ENCODE data around the gene CAPZB. TPM values are rescaled to one million over a fixed set of nuclear protein-coding genes. Genes with fewer than 3 reads are reported as not detected.
A peak's percentile ranks its signal among the peaks of the same experiment; 100 is the strongest.

Gene CAPZB
- total RNA-seq, 1 donor from 2014 or later = 198 TPM

- ATAC-seq (no peak), DNase-seq (ENCODE audit: low spot score) (no peak)
- intact Hi-C loops (cut with DNase I) = no loop called here
These were observed 103.1 kb downstream of the CAPZB start for GRCh38 chr1:19382222-19382621.

GRCh38 chr1:19381261-19381660 lies 104.1 kb downstream of the CAPZB start:
- DNase-seq (ENCODE audit: low spot score) (no peak), ATAC-seq (no peak)
- intact Hi-C loops (cut with DNase I) = no loop called here

- DNase-seq (ENCODE audit: low spot score) = no peak
- intact Hi-C loops (cut with DNase I) = no loop called here
- ATAC-seq = no peak
These were observed 107.3 kb downstream of the CAPZB start for GRCh38 chr1:19377812-19378718.

GRCh38 chr1:19376428-19377372 lies 108.6 kb downstream of the CAPZB start:
- no peak for DNase-seq (ENCODE audit: low spot score)
- intact Hi-C loops (cut with DNase I) = no loop called here
- no peak for ATAC-seq

GRCh38 chr1:19375631-19376400 lies 109.5 kb downstream of the CAPZB start:
- intact Hi-C loops (cut with DNase I) = no loop called here
- DNase-seq (ENCODE audit: low spot score) = no peak
- ATAC-seq = no peak

GRCh38 chr1:19374926-19375325 lies 110.4 kb downstream of the CAPZB start:
- ATAC-seq (no peak), DNase-seq (ENCODE audit: low spot score) (no peak)
- intact Hi-C loops (cut with DNase I) = no loop called here

- DNase-seq (ENCODE audit: low spot score) (no peak), ATAC-seq (no peak)
- intact Hi-C loops (cut with DNase I) = no loop called here
These were observed 111.1 kb downstream of the CAPZB start for GRCh38 chr1:19374083-19374801.

- DNase-seq (ENCODE audit: low spot score) = no peak
- intact Hi-C loops (cut with DNase I) = no loop called here
- ATAC-seq = peak; percentile 64
These were observed 111.9 kb downstream of the CAPZB start for GRCh38 chr1:19373211-19374082.

- no peak for DNase-seq (ENCODE audit: low spot score)
- intact Hi-C loops (cut with DNase I) = no loop called here
- ATAC-seq = peak; percentile 68
These were observed 112.7 kb downstream of the CAPZB start for GRCh38 chr1:19372602-19373001.

- no peak for ATAC-seq
- intact Hi-C loops (cut with DNase I) = no loop called here
- DNase-seq (ENCODE audit: low spot score) = no peak
These were observed 113.2 kb downstream of the CAPZB start for GRCh38 chr1:19372136-19372514.

GRCh38 chr1:19371226-19372135 lies 113.9 kb downstream of the CAPZB start:
- ATAC-seq = no peak
- intact Hi-C loops (cut with DNase I) = no loop called here
- DNase-seq (ENCODE audit: low spot score) = no peak

GRCh38 chr1:19370453-19371170 lies 114.7 kb downstream of the CAPZB start:
- DNase-seq (ENCODE audit: low spot score) (no peak), ATAC-seq (no peak)
- intact Hi-C loops (cut with DNase I) = no loop called here

- DNase-seq (ENCODE audit: low spot score) (no peak), ATAC-seq (no peak)
- intact Hi-C loops (cut with DNase I) = no loop called here
These were observed 115.8 kb downstream of the CAPZB start for GRCh38 chr1:19369396-19370090.

GRCh38 chr1:19368964-19369363 lies 116.4 kb downstream of the CAPZB start:
- DNase-seq (ENCODE audit: low spot score) (no peak), ATAC-seq (no peak)
- intact Hi-C loops (cut with DNase I) = no loop called here

- intact Hi-C loops (cut with DNase I) = no loop called here
- ATAC-seq = no peak
- DNase-seq (ENCODE audit: low spot score) = no peak
These were observed 117.3 kb downstream of the CAPZB start for GRCh38 chr1:19368050-19368449.

Data from sciatic nerve (tissue), 2 donors.